CD14-positive monocyte (primary cell): ENCODE measurements around the gene IRF7. TPM values are rescaled to one million over a fixed set of nuclear protein-coding genes. Genes with fewer than 3 reads are reported as not detected.

ENCODE experiments used
- DNase-seq, 3 donors: peaks; one replicate each; pipeline ENCODE4 v3.0.0-alpha.2; 2011 to 2022
- H2AFZ ChIP-seq: 2 replicates; pipeline ENCODE4 v1.6.0; 2012; ENCODE audit warnings: mild to moderate bottlenecking, low read depth, low read length, inconsistent platforms; ENCODE audit not compliant: insufficient read depth, poor library complexity, severe bottlenecking
- H3K27ac ChIP-seq, 2 donors: 1 replicate in 1 of 2; 2 replicates in 1 of 2; pipeline ENCODE4 v1.5.1; 2012 to 2013; ENCODE audit warnings: low read length in 2 of 2, control low read depth in 1 of 2, inconsistent platforms in 1 of 2, low read depth in 1 of 2, mild to moderate bottlenecking in 1 of 2
- H3K27me3 ChIP-seq, 2 donors: one replicate each; pipeline versions ENCODE4 v1.6.0 to v1.6.1; 2011 to 2013; ENCODE audit warnings: low read length in 2 of 2; ENCODE audit not compliant: control insufficient read depth in 2 of 2, insufficient read depth in 2 of 2
- H3K36me3 ChIP-seq, 2 donors: replicated peaks in 1 of 2; 1 replicate in 1 of 2; 2 replicates in 1 of 2; pipeline versions ENCODE4 v1.5.1 to v1.6.1; 2012 to 2013; ENCODE audit warnings: low read length in 2 of 2, control low read depth in 1 of 2, inconsistent platforms in 1 of 2, mild to moderate bottlenecking in 1 of 2; ENCODE audit not compliant: insufficient read depth in 2 of 2, control insufficient read depth in 1 of 2
- H3K4me1 ChIP-seq, 2 donors: 1 replicate in 1 of 2; 2 replicates in 1 of 2; pipeline versions ENCODE4 v1.5.1 to v1.6.1; 2012 to 2013; ENCODE audit warnings: low read length in 2 of 2, control low read depth in 1 of 2, inconsistent platforms in 1 of 2, mild to moderate bottlenecking in 1 of 2, moderate library complexity in 1 of 2; ENCODE audit not compliant: insufficient read depth in 2 of 2, control insufficient read depth in 1 of 2
- H3K4me2 ChIP-seq: replicated peaks from 2 replicates; pipeline ENCODE3; 2012; ENCODE audit warnings: low read length, moderate library complexity, mild to moderate bottlenecking; ENCODE audit not compliant: poor library complexity, severe bottlenecking; ENCODE audit errors: extremely low read depth
- H3K4me3 ChIP-seq, 3 experiments: fragments of 200-600 bp in 1 of 3; sonication (generic) in 1 of 3; replicated peaks in 1 of 3; 1 replicate in 2 of 3; 2 replicates in 1 of 3; pipeline ENCODE4 v1.5.1; 2011 to 2013; ENCODE audit warnings: low read length in 3 of 3, mild to moderate bottlenecking in 3 of 3, control low read depth in 2 of 3, low read depth in 2 of 3, inconsistent platforms in 1 of 3, moderate library complexity in 1 of 3
- H3K79me2 ChIP-seq: 2 replicates; pipeline ENCODE4 v1.6.0; 2012; ENCODE audit warnings: mild to moderate bottlenecking, control low read depth, inconsistent platforms, low read length, moderate library complexity; ENCODE audit not compliant: insufficient read depth
- H3K9ac ChIP-seq: 2 replicates; pipeline ENCODE4 v1.6.0; 2017; ENCODE audit warnings: low read length, mild to moderate bottlenecking; ENCODE audit not compliant: insufficient read depth, poor library complexity, severe bottlenecking
- H3K9me3 ChIP-seq, 2 donors: replicated peaks in 1 of 2; 1 replicate in 1 of 2; 2 replicates in 1 of 2; pipeline versions ENCODE4 v1.5.1 to v1.6.1; 2012 to 2013; ENCODE audit warnings: low read length in 2 of 2, control low read depth in 1 of 2; ENCODE audit not compliant: control insufficient read depth in 1 of 2, insufficient read depth in 1 of 2
- H4K20me1 ChIP-seq: 2 replicates; pipeline ENCODE4 v1.6.0; 2012; ENCODE audit warnings: mild to moderate bottlenecking, low read length, control low read depth, moderate library complexity; ENCODE audit not compliant: insufficient read depth
- H3K27ac Mint-ChIP-seq, 7 donors: one replicate each; pipeline ENCODE4 v1.8.0; 2020; ENCODE audit warnings: mild to moderate bottlenecking in 7 of 7, mixed read lengths in 7 of 7, moderate library complexity in 6 of 7, inconsistent platforms in 2 of 7
- H3K27me3 Mint-ChIP-seq, 3 donors: one replicate each; pipeline ENCODE4 v1.8.0; 2021 to 2022; ENCODE audit warnings: low read depth in 3 of 3, mild to moderate bottlenecking in 3 of 3, mixed read lengths in 3 of 3, moderate library complexity in 3 of 3, inconsistent platforms in 1 of 3
- H3K36me3 Mint-ChIP-seq, 2 donors: one replicate each; pipeline ENCODE4 v1.8.0; 2020; ENCODE audit warnings: mixed read lengths in 2 of 2, inconsistent platforms in 1 of 2, mild to moderate bottlenecking in 1 of 2
- H3K4me1 Mint-ChIP-seq: one replicate; pipeline ENCODE4 v1.8.0; 2020; ENCODE audit warnings: mild to moderate bottlenecking, mixed read lengths
- H3K4me3 Mint-ChIP-seq, 2 donors: one replicate each; pipeline ENCODE4 v1.8.0; 2020; ENCODE audit warnings: mild to moderate bottlenecking in 2 of 2, mixed read lengths in 2 of 2, moderate library complexity in 1 of 2
- H3K9me3 Mint-ChIP-seq, 7 donors: one replicate each; pipeline ENCODE4 v1.8.0; 2020 to 2022; ENCODE audit warnings: mixed read lengths in 7 of 7, mild to moderate bottlenecking in 6 of 7, moderate library complexity in 6 of 7, inconsistent platforms in 2 of 7
- CTCF ChIP-seq: fragments of 200-600 bp; IDR thresholded peaks from one replicate; pipeline ENCODE4 v1.8.0; 2022; ENCODE audit warnings: antibody characterized with exemption, mild to moderate bottlenecking
- WGBS: methylation state at CpG from one replicate; pipeline ENCODE4 v1.1.5; 2013; ENCODE audit warnings: missing lambda C conversion rate; ENCODE audit not compliant: insufficient coverage; 5-methylcytosine and 5-hydroxymethylcytosine counted together
- intact Hi-C, 2 donors: fragments of 100-400 bp; cut with micrococcal nuclease; formaldehyde crosslinking; loops; one replicate each; pipeline versions ENCODE4 v1.15.0 to v1.15.1; 2023
- polyA plus RNA-seq, 3 donors: library from polyadenylated mRNA; depleted of rRNA in 1 of 3; unstranded in 2 of 3; stranded (reverse) in 1 of 3; fragments of 300-500 nt in 2 of 3; fragments of >200 nt in 1 of 3; fragmentation: Illumina TruSeq in 2 of 3; gene quantifications; 1 replicate in 2 of 3; 2 replicates in 1 of 3; pipeline ENCODE4 v1.2.3, GENCODE V29; 2012 to 2021

The IRF7 gene
- polyA plus RNA-seq, 3 donors, result 38.6 to 125 (median 42.9) TPM

GRCh38 chr11:624705-625635, 9.2 kb upstream of the IRF7 start, which contains the start of gene CDHR5:
TSS of gene CDHR5 (minus strand) at chr11:624955. CDS start at chr11:624902, 53 bp downstream.
- Mint-ChIP-seq H3K27ac (peak within 1 kb of the TSS in 1 of 7 donors; percentile 30), H3K4me1 (peaks cover 33% of the 10 kb centered on the region), H3K36me3 (peaks cover 17 to 18% of the 10 kb centered on the region in 2 donors), H3K9me3 (peaks cover 0 to 16% (median 8%) of the 10 kb centered on the region in 7 donors), H3K4me3 (peak within 1 kb of the TSS in 1 of 2 donors; percentile 51), H3K27me3 (peaks cover 39 to 46% (median 40%) of the 10 kb centered on the region in 3 donors)
- peaks cover 18 to 27% of the 10 kb centered on the region in 2 donors for H3K4me1 ChIP-seq
- no peak within 1 kb of the TSS for H3K27ac ChIP-seq
- H3K79me2 ChIP-seq, result no peaks in the 10 kb centered on the region
- no peak within 1 kb of the TSS for H2AFZ ChIP-seq
- no peak within 1 kb of the TSS for H3K9ac ChIP-seq
- H3K4me3 ChIP-seq, result no peak within 1 kb of the TSS
- H3K4me2 ChIP-seq, result no peak within 1 kb of the TSS
- H3K27me3 ChIP-seq, result peaks cover 6 to 34% of the 10 kb centered on the region in 2 donors
- TF ChIP-seq CTCF, result no peak
- 94% methylated on average over 24 of the region's 33 CpGs for WGBS
- intact Hi-C loops, result no loop called here
- H3K9me3 ChIP-seq, result no peaks in the 10 kb centered on the region
- no peaks in the 10 kb centered on the region for H3K36me3 ChIP-seq
- H4K20me1 ChIP-seq, result peaks cover 9% of the 10 kb centered on the region
- DNase-seq, result no peak

- no peak overlapping the region for H3K4me2 ChIP-seq
- H3K9me3 Mint-ChIP-seq, result peaks cover 0 to 16% (median 8%) of the 10 kb centered on the region in 7 donors
- intact Hi-C loops, result no loop called here
- H2AFZ ChIP-seq, result no peak overlapping the region
- H3K27ac Mint-ChIP-seq, result peak overlapping the region in 1 of 7 donors; percentile 30
- H3K36me3 ChIP-seq, result no peaks in the 10 kb centered on the region
- peaks cover 29% of the 10 kb centered on the region for H3K4me1 Mint-ChIP-seq
- H3K27me3 Mint-ChIP-seq, result peaks cover 33 to 40% (median 39%) of the 10 kb centered on the region in 3 donors
- H3K27ac ChIP-seq, result no peak overlapping the region
- peaks cover 9% of the 10 kb centered on the region for H4K20me1 ChIP-seq
- H3K79me2 ChIP-seq, result no peaks in the 10 kb centered on the region
- TF ChIP-seq CTCF, result no peak
- H3K9me3 ChIP-seq, result no peaks in the 10 kb centered on the region
- peaks cover 14 to 21% of the 10 kb centered on the region in 2 donors for H3K36me3 Mint-ChIP-seq
- peak in 2 of 3 donors; percentile 8 to 38 for DNase-seq
- H3K4me3 ChIP-seq, result no peak overlapping the region
- no peak overlapping the region for H3K9ac ChIP-seq
- WGBS, result 86% methylated on average over 19 of the region's 25 CpGs
- no peak overlapping the region for H3K4me3 Mint-ChIP-seq
- H3K27me3 ChIP-seq, result peaks cover 6 to 34% of the 10 kb centered on the region in 2 donors
- peaks cover 17 to 27% of the 10 kb centered on the region in 2 donors for H3K4me1 ChIP-seq
Observed at GRCh38 chr11:623999-624704, 8.4 kb upstream of the IRF7 start.
